Stimulated activated naive CD4-positive, alpha-beta T cell treated with Interleukin-2 at 50 U/mL for 16 hours (primary cell): ENCODE results near the gene PTBP1.

Source experiments
- DNase-seq: peaks from one replicate; lab custom pipeline; 2025; lab: John Stamatoyannopoulos, UW

PTBP1 gene

DNA sequence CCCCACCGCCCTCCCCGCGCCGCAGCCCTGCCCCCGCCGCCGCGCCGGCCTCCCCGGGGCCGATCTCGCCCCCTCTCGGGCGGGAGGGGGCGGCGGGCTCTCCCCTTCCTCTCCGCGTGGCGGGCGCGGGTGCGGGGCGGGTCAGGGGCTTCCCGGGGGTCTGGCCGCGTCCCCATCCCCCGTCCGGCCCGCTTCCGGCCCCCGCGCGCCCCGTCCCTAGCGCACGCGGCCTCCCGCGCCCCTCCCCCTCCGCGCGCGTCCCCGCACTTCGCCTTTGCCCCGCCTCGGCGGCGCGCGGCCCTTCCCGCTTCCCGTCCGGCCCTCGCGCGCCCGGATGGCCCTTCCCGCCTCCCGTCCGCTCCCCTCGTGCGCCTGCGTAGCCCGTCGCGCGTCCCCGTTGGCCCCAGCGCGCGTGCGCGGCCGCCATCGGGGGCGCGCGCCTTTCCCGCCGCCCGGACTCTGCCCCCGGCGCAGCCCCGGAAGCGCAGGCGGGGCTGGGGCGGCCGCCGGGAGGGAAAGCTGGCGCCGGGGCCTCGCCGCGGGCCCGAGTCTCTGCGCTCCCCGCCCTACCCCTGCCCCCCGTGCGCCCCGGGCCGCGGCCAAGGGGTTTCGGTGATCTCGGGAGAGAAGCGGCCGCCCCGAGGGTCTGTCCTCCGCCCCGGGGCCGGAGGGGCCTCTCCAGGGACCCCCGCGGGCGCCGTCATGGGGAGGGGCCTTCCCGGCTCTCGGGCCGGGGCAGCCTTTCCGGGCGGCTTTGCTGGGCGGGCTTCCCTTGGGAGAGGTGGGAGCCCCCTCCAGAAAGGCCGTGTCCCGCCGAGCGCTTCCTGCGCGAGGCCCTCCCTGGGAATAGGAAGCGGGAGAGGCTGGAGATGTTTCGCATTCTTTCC is 519 bp downstream of the PTBP1 start:
- peak; percentile 79 for DNase-seq

GRCh38 chr19:798415-799075 is 1.3 kb downstream of the PTBP1 start:
- no peak for DNase-seq

DNA sequence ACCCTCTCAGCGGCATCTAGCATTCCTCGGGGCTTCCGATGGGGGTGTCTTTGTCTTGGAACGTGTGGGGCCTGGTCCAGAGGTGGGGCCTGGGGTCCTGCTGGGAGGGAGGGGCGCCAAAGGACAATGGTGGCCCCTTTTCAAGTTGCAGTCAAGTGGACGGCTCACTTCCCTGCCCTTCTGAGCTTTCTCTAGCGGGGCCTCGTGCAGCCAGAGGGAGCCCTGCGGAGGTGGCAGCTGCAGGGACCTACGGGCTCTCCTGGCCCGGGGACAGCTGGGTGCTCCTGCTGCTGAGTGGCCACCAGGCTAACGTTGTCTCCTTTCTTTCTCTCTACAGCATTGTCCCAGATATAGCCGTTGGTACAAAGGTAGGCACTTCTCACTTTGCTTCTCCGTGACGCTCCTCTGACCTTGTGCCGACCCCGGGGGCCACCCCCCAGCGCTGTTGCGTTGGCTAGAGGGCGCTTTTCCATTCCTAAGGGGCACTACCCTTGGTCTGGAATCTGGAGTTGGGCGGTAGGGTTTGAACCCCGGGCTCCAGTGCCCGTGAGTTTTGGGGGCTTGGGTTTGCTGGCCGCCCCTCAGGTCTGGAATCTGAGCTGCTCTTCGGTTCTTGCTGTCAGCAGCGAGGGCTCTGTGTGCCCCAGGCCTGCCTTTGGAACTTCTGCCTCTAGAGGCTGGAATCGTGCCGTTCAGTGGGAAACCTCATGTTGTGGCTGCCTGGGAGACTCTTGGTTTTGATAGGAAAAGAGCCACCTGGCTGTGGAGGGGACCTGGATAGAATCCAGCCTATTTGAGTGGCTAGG is 2.0 kb downstream of the PTBP1 start:
- peak; percentile 28 for DNase-seq

- DNase-seq, result no peak
Measured at GRCh38 chr19:800360-801029, 3.2 kb downstream of the PTBP1 start.

DNA sequence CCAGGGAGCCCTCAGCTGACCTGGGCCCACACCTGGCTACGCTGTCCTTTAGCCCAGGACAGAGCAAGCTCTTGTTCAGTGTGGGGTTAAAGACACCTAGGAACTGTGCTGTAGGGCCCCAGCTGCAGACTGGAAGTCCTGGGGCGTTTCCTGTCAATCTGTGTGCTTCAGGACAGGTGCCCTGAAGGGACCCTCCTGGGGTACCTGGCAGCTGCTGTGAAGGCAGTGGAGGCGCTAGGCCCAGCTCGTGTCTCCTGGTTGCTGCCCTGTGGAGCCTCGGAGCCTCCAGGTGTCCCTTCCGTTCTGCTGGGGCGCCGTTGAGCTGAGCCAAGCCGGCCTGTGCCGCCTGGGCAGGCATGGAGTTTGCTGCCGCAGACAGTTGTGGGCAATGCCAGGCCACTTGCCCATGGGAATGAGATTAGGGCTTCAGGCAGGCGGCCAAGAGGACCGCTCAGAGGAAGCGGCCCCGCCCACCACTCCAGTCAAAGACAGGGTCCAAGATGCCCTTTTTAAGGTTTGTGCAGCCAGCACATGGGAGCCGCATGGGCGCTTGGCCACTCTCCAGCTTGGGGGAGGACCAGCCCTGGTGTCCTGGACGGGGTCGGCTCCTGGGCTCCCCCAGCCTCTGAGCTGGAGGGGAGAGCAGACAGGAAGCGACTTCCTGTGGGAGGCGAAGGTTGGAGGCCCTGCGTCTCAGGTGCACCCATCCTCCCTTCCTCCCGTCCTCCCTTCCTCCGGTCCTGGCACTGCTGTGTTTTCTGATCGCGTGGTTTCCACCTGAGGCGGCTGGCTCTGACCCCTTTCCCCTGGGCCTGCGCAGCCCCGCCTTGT is 4.0 kb downstream of the PTBP1 start:
- DNase-seq, result no peak

GRCh38 chr19:801861-802497 is 4.7 kb downstream of the PTBP1 start:
- no peak for DNase-seq

DNA sequence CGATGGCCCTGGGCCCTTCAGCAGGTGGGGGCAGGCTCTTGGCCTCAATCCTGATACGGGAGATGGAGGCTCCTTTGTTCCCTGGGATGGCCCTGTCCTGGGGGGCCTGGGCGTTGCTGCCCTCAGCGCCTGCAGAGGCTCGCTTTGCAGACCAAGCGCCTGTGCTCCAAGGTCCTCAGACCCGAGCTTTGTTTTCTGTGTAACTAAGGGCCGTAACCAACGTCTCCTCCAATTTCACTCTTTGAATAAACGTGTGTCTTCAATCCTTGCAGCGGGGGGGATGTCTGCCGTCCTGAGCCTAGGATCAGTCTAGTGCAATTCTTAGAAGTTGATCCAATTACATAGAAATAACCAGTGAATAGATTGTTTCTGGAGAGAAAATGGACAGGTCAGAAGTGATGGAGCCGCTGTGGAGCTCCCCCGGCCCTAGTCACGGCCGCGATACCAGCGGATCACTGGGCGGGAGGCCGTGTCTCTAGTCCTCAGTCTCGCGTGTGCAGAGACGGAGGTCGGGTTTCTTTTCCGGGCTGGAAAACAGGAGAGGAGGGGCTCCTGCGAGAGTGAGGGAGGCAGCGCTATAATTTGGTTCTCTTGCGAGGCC is 5.3 kb downstream of the PTBP1 start:
- no peak for DNase-seq

DNA sequence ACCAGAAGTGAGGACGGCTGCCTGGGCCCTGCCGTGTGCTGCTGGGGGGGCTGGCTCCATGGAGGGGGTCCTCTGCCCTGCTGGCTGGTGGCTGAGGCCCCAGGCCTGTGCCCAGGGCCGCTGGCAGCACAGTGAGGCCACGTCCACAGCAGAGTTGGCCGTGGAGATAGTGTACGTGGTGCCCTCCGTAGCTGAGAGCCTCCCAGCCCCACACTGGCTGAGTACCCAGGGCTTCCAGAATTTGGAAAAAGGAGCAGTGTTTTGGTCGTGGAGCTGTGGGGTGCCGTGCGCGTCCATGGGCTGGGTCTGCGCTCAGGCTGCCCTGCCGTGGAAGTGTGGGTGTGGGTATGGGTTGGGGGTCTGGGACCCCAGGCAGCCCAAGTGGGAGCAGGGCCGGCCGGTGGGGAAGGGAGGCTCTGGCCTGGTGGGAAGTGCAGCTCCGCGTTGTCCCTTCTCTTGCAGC is 5.9 kb downstream of the PTBP1 start:
- DNase-seq, result no peak

DNA sequence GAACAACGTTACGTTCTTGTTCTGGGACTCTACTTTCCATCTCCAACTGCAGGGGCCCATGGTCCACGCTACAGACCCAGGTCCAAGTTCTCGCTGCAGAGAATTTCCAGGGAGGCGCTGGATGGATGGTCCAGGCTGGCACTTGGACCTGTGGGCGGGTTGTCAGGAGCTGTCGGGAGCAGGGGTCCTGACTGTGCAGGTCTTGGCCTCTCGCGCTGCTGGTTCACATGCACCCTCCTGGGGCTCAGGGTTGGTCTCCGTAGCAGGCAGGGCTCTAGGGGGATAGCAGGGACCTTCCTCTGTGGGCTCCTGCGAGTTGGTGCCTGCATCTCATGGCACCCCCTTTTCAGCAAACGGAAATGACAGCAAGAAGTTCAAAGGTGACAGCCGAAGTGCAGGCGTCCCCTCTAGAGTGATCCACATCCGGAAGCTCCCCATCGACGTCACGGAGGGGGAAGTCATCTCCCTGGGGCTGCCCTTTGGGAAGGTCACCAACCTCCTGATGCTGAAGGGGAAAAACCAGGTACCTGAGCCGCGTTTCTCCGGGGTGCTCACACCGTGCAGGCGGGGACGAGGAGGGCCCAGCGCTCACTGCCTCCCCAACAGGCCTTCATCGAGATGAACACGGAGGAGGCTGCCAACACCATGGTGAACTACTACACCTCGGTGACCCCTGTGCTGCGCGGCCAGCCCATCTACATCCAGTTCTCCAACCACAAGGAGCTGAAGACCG is 6.6 kb downstream of the PTBP1 start:
- no peak for DNase-seq

- DNase-seq, result no peak
Measured at GRCh38 chr19:804419-805165, 7.3 kb downstream of the PTBP1 start.

DNA sequence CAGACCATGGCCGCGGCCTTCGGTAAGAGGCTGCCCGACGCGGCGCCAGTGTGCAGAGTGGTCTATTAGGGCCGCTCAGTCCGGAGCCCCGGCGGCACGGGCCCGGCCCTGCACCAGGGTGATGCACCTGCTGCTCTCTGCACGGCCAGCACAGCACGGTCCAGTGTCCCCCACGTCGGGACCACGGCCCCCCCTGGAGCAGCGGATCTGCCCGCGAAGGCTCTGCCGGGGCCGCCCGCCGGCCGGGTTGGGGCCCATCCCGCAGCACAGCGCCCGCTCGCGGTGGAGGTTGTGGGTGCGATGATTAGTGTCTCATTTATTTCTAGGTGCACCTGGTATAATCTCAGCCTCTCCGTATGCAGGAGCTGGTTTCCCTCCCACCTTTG is 7.9 kb downstream of the PTBP1 start:
- DNase-seq, result no peak

DNA sequence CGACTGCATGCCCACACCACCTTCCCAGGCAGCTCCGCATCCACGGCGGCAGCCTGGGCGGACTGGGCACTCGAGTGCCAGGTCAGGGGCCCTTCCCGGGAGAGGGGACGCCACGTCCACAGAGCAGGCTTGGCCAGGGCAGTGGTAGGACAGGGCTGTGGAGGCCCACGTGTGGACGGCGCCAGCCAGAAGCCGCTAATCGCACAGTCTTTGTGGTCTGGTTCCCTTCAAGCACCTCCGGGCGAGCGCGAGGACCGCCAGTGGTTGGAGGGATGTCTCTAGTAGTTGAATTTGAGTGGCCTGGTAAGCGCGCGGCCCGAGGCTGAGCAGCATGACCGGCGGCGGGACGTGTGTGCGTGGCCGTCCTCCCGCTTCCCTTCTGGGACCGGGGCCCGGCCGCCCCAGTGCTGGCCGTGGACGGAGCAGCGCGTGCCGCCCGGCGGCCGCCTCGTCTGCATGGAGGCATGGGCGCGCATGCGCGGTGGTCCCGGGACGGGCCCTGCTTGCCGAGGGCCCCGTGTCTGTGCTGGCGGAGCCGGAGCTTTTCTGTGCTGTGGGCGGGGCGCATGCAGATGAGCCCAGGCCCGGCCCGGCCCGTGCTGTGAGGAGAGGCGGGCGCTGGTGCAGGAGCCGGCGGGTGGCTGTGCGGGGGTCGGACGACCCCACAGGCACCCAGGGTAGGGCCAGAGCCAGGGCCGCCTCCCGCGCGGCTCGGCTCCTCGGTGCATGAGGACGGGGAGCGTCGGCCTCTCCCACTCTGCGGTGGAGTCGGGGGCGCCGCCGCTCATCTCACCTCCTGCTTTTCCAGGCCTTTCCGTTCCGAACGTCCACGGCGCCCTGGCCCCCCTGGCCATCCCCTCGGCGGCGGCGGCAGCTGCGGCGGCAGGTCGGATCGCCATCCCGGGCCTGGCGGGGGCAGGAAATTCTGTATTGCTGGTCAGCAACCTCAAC is 8.6 kb downstream of the PTBP1 start:
- no peak for DNase-seq

- no peak for DNase-seq
Measured at GRCh38 chr19:806815-807421, 9.7 kb downstream of the PTBP1 start.

- DNase-seq, result no peak
Measured at GRCh38 chr19:807627-808422, 10.6 kb downstream of the PTBP1 start.

- no peak for DNase-seq
Measured at GRCh38 chr19:808423-808775, 11.1 kb downstream of the PTBP1 start.

- DNase-seq, result no peak
Measured at GRCh38 chr19:810077-810855, 13.0 kb downstream of the PTBP1 start.
